Neural cell (in vitro differentiated cells): ENCODE results near the gene DLGAP4. TPM values are rescaled to one million over a fixed set of nuclear protein-coding genes. Genes with fewer than 3 reads are reported as not detected.

Experiments
- H2AFZ ChIP-seq: fragments of 200-600, 300-800 bp; sonication (generic), shearing (Covaris generic); 2 replicates; pipeline ENCODE4 v1.6.0; 2014; ENCODE audit warnings: low read depth, mild to moderate bottlenecking, antibody characterized with exemption, low read length, moderate library complexity
- H3F3A ChIP-seq: fragments of 200-600 bp; shearing (Covaris generic); 2 replicates; pipeline ENCODE4 v1.6.1; 2016; ENCODE audit warnings: mild to moderate bottlenecking, moderate library complexity, mixed read lengths, antibody characterized with exemption, low read length; ENCODE audit not compliant: insufficient read depth, poor library complexity, severe bottlenecking
- H3K27ac ChIP-seq: fragments of 200-600, 300-800 bp; sonication (generic), shearing (Covaris generic); 2 replicates; pipeline ENCODE4 v1.5.1; 2014; ENCODE audit warnings: mild to moderate bottlenecking, low read length, moderate library complexity
- H3K27me3 ChIP-seq: fragments of 300-800, 200-600 bp; sonication (generic), shearing (Covaris generic); 2 replicates; pipeline ENCODE4 v1.6.0; 2014; ENCODE audit warnings: mild to moderate bottlenecking, low read depth, low read length, moderate library complexity; ENCODE audit not compliant: insufficient read depth
- H3K36me3 ChIP-seq: fragments of 300-800, 200-600 bp; sonication (generic), shearing (Covaris generic); 2 replicates; pipeline ENCODE4 v1.5.1; 2014; ENCODE audit warnings: mild to moderate bottlenecking, antibody characterized with exemption, low read length, moderate library complexity; ENCODE audit not compliant: insufficient read depth
- H3K4me2 ChIP-seq: fragments of 300-800, 200-600 bp; sonication (generic), shearing (Covaris generic); 2 replicates; pipeline ENCODE4 v1.6.0; 2014; ENCODE audit warnings: mild to moderate bottlenecking, low read length
- H3K4me3 ChIP-seq: fragments of 300-800, 200-600 bp; sonication (generic), shearing (Covaris generic); 2 replicates; pipeline ENCODE4 v1.5.1; 2014; ENCODE audit warnings: mild to moderate bottlenecking, low read length, moderate library complexity
- H3K79me2 ChIP-seq: fragments of 200-600 bp; shearing (Covaris generic); replicated peaks from 2 replicates; pipeline ENCODE4 v1.6.0; 2014; ENCODE audit warnings: mild to moderate bottlenecking, low read length, moderate library complexity; ENCODE audit not compliant: insufficient read depth
- H3K9ac ChIP-seq: fragments of 300-800, 200-600 bp; sonication (generic), shearing (Covaris generic); 2 replicates; pipeline ENCODE4 v1.6.1; 2016; ENCODE audit warnings: mild to moderate bottlenecking, low read length, mixed read lengths
- H3K9me2 ChIP-seq: fragments of 200-600 bp; shearing (Covaris generic); 2 replicates; pipeline ENCODE4 v1.6.1; 2016; ENCODE audit warnings: mild to moderate bottlenecking, low read length, mixed read lengths; ENCODE audit not compliant: insufficient read depth
- H3K9me3 ChIP-seq: fragments of 200-600, 300-800 bp; sonication (generic), shearing (Covaris generic); 2 replicates; pipeline ENCODE4 v1.6.1; 2016; ENCODE audit warnings: mild to moderate bottlenecking, mixed run types, low read length, moderate library complexity, mixed read lengths
- H4K20me1 ChIP-seq: fragments of 200-600 bp; shearing (Covaris generic); 2 replicates; pipeline ENCODE4 v1.6.1; 2016; ENCODE audit warnings: mild to moderate bottlenecking, mixed run types; ENCODE audit not compliant: insufficient read depth
- EP300 ChIP-seq: fragments of 450-650 bp; conservative IDR thresholded peaks from 2 replicates; pipeline ENCODE4 v1.6.1; 2014; ENCODE audit warnings: antibody characterized with exemption, mild to moderate bottlenecking, moderate library complexity; ENCODE audit not compliant: poor library complexity, severe bottlenecking
- EZH2 ChIP-seq: fragments of 200-600, 300-800 bp; shearing (Covaris generic), sonication (generic); IDR thresholded peaks from 2 replicates; pipeline ENCODE4 v1.6.1; 2014; ENCODE audit warnings: antibody characterized with exemption, low read length, borderline replicate concordance, mild to moderate bottlenecking; ENCODE audit not compliant: insufficient read depth, poor library complexity, severe bottlenecking
- MXI1 ChIP-seq: fragments of 450-650 bp; conservative IDR thresholded peaks from 2 replicates; pipeline ENCODE4 v1.6.1; 2014; ENCODE audit warnings: antibody characterized with exemption, mild to moderate bottlenecking; ENCODE audit not compliant: poor library complexity, severe bottlenecking
- POLR2AphosphoS5 ChIP-seq: IDR thresholded peaks from 2 replicates; pipeline ENCODE4 v1.6.1; 2012
- RAD21 ChIP-seq: fragments of 450-650 bp; conservative IDR thresholded peaks from 2 replicates; pipeline ENCODE4 v1.6.1; 2014; ENCODE audit warnings: antibody characterized with exemption, mild to moderate bottlenecking, moderate library complexity
- SMC3 ChIP-seq: fragments of 450-650 bp; conservative IDR thresholded peaks from 2 replicates; pipeline ENCODE4 v1.6.1; 2014; ENCODE audit warnings: antibody characterized with exemption, mild to moderate bottlenecking, moderate library complexity; ENCODE audit not compliant: poor library complexity
- TAF1 ChIP-seq: IDR thresholded peaks from 2 replicates; pipeline ENCODE4 v1.6.1; 2012; ENCODE audit warnings: low read depth
- polyA plus RNA-seq: library from polyadenylated mRNA; depleted of rRNA; stranded (reverse); fragments of >200 nt; gene quantifications from 2 replicates; pipeline ENCODE4 v1.2.3, GENCODE V29; 2014
- TF ChIP-seq, protein P1 (sequence below): fragments of 450-650 bp; IDR thresholded peaks from 2 replicates; pipeline ENCODE4 v1.5.1; 2014; ENCODE audit warnings: antibody characterized with exemption, mild to moderate bottlenecking, moderate library complexity; ENCODE audit not compliant: poor library complexity, severe bottlenecking
- TF ChIP-seq, protein P2 (sequence below): IDR thresholded peaks from 2 replicates; pipeline ENCODE4 v1.6.1; 2012; ENCODE audit warnings: borderline replicate concordance

The DLGAP4 gene
- polyA plus RNA-seq, 1 donor from 2014 or later = 31.2 TPM

DNA sequence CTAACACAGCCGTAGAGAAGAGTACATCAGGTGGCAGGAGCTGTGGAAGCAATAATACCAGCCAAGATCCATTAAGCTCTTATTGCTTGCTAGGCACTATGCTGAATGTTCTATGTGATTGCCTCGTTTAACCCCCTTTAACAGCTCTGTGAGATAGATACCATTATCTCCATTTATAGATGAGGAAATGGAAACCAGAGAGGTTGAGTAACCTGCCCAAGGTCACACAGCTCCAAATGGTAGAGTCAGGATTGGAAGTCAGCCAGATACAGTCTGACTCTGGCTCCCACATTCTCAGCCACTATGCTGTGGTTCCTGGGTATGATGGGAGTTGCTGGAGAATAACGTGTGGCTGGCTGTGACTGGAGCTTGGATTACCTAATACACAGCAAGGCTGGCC, 92.4 kb downstream of the DLGAP4 start:
- Histone ChIP-seq H3K79me2 (no peaks in the 10 kb centered on the region), H3K9me3 (no peaks in the 10 kb centered on the region), H4K20me1 (no peaks in the 10 kb centered on the region), H3F3A (no peaks in the 10 kb centered on the region), H3K9me2 (no peaks in the 10 kb centered on the region), H2AFZ (no peak overlapping the region), H3K9ac (no peak overlapping the region), H3K4me3 (no peak overlapping the region), H3K36me3 (no peaks in the 10 kb centered on the region), H3K27me3 (no peaks in the 10 kb centered on the region), H3K4me2 (no peak overlapping the region), H3K27ac (no peak overlapping the region)
- TF ChIP-seq MXI1 = no peak
- TF ChIP-seq, protein P1, sequence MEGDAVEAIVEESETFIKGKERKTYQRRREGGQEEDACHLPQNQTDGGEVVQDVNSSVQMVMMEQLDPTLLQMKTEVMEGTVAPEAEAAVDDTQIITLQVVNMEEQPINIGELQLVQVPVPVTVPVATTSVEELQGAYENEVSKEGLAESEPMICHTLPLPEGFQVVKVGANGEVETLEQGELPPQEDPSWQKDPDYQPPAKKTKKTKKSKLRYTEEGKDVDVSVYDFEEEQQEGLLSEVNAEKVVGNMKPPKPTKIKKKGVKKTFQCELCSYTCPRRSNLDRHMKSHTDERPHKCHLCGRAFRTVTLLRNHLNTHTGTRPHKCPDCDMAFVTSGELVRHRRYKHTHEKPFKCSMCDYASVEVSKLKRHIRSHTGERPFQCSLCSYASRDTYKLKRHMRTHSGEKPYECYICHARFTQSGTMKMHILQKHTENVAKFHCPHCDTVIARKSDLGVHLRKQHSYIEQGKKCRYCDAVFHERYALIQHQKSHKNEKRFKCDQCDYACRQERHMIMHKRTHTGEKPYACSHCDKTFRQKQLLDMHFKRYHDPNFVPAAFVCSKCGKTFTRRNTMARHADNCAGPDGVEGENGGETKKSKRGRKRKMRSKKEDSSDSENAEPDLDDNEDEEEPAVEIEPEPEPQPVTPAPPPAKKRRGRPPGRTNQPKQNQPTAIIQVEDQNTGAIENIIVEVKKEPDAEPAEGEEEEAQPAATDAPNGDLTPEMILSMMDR = no peak
- TF ChIP-seq SMC3 = no peak
- no peak for TF ChIP-seq TAF1
- TF ChIP-seq EP300 = no peak
- TF ChIP-seq RAD21 = no peak
- TF ChIP-seq EZH2 = no peak
- no peak for TF ChIP-seq POLR2AphosphoS5
- TF ChIP-seq, protein P2, sequence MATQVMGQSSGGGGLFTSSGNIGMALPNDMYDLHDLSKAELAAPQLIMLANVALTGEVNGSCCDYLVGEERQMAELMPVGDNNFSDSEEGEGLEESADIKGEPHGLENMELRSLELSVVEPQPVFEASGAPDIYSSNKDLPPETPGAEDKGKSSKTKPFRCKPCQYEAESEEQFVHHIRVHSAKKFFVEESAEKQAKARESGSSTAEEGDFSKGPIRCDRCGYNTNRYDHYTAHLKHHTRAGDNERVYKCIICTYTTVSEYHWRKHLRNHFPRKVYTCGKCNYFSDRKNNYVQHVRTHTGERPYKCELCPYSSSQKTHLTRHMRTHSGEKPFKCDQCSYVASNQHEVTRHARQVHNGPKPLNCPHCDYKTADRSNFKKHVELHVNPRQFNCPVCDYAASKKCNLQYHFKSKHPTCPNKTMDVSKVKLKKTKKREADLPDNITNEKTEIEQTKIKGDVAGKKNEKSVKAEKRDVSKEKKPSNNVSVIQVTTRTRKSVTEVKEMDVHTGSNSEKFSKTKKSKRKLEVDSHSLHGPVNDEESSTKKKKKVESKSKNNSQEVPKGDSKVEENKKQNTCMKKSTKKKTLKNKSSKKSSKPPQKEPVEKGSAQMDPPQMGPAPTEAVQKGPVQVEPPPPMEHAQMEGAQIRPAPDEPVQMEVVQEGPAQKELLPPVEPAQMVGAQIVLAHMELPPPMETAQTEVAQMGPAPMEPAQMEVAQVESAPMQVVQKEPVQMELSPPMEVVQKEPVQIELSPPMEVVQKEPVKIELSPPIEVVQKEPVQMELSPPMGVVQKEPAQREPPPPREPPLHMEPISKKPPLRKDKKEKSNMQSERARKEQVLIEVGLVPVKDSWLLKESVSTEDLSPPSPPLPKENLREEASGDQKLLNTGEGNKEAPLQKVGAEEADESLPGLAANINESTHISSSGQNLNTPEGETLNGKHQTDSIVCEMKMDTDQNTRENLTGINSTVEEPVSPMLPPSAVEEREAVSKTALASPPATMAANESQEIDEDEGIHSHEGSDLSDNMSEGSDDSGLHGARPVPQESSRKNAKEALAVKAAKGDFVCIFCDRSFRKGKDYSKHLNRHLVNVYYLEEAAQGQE = no peak

DNA sequence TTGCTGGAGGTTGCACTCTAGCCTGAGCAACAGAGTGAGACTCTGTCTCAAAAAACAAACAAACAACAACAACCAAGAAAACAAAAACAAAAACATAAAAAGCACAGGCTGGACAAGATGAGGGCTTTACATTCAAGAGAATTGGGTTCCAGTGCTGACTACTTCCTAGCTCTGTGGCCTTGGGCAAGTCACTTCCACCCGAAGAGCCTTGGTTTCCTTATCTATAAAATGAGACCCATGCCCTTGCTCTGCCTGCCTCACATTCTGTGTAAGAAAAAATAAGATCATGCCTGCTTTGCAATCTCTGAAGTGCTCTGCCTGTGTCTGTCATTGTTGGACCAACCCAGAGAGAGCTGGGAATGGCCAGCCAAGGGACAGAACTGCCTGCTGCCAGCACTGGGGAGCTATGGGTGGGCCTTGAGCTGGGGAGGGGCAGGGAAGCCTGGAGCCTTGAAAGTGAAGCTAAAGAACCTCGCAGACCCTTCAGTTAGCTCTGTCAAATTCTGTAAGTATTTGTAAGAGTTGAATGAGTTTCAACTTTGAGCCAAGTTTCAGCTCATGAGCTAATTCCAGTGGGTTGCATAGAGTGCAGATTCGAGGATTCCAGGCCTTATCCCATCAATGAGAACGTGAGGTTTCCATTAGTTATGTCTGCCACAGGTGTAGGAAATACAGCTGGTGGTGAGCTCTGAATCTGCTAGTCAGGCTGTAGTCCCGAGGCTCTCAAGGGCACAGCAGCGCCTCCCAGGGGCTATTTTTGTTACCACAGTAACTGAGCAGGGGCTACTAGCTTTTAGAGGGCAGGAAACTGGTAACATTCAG, 93.2 kb downstream of the DLGAP4 start:
- Histone ChIP-seq H3K9me2 (no peaks in the 10 kb centered on the region), H3K4me2 (no peak overlapping the region), H3F3A (no peaks in the 10 kb centered on the region), H2AFZ (no peak overlapping the region), H4K20me1 (no peaks in the 10 kb centered on the region), H3K9me3 (no peaks in the 10 kb centered on the region), H3K27ac (no peak overlapping the region), H3K79me2 (no peaks in the 10 kb centered on the region), H3K36me3 (no peaks in the 10 kb centered on the region), H3K27me3 (no peaks in the 10 kb centered on the region), H3K4me3 (no peak overlapping the region), H3K9ac (no peak overlapping the region)
- no peak for TF ChIP-seq SMC3
- TF ChIP-seq EP300 = no peak
- no peak for TF ChIP-seq EZH2
- TF ChIP-seq MXI1 = no peak
- TF ChIP-seq, protein P1 = peak; percentile 35
